Activated CD4-positive, CD25-positive, alpha-beta regulatory T cell (primary cell): ENCODE data around the gene CABP4.
"Not testable (repeated sequence)": the region's sequence is repeated elsewhere in the genome, so short reads cannot be mapped to it uniquely, and the experiment has no call there.

Experiments
- DNase-seq, 4 experiments: peaks; one replicate each; lab custom pipeline; 2025; lab: John Stamatoyannopoulos, UW

The CABP4 gene

GRCh38 chr11:67482275-67482826 is 27.2 kb downstream of the CABP4 start:
- no peak for DNase-seq

- peak; percentile 87 to 96 (median 94) for DNase-seq
Observed at GRCh38 chr11:67482827-67483798, 28.0 kb downstream of the CABP4 start, which contains the start of gene AIP. TSS of gene AIP (plus strand) at chr11:67483026. CDS start at chr11:67483159, 133 bp downstream.

GRCh38 chr11:67483831-67484665 is 28.9 kb downstream of the CABP4 start:
- DNase-seq, result no peak

- DNase-seq, result peak in 3 of 4 experiments; percentile 28 to 42 (median 40)
Observed at GRCh38 chr11:67484847-67485311, 29.7 kb downstream of the CABP4 start.

- DNase-seq, result not testable (repeated sequence)
Observed at GRCh38 chr11:67485873-67486361, 30.8 kb downstream of the CABP4 start.

GRCh38 chr11:67486481-67487195 is 31.5 kb downstream of the CABP4 start:
- DNase-seq, result no peak

- no peak for DNase-seq
Observed at GRCh38 chr11:67489203-67489884, 34.2 kb downstream of the CABP4 start.

GRCh38 chr11:67489885-67490726 is 35.0 kb downstream of the CABP4 start:
- no peak for DNase-seq

- DNase-seq, result no peak
Observed at GRCh38 chr11:67490727-67491065, 35.5 kb downstream of the CABP4 start.

- DNase-seq, result no peak
Observed at GRCh38 chr11:67491276-67492068, 36.3 kb downstream of the CABP4 start.

- no peak for DNase-seq
Observed at GRCh38 chr11:67492069-67492727, 37.0 kb downstream of the CABP4 start.

GRCh38 chr11:67492801-67493547 is 37.8 kb downstream of the CABP4 start:
- DNase-seq, result no peak

- DNase-seq, result no peak
Observed at GRCh38 chr11:67493548-67494370, 38.6 kb downstream of the CABP4 start.

GRCh38 chr11:67494371-67495233 is 39.4 kb downstream of the CABP4 start:
- no peak for DNase-seq

GRCh38 chr11:67495234-67496005 is 40.3 kb downstream of the CABP4 start:
- DNase-seq, result no peak
